DOHH2 (cell line): ENCODE measurements around the gene PREX1.

Experiments used
- H3F3A ChIP-seq: fragments of 200-600 bp; sonication (generic), shearing (Covaris generic); 2 replicates; pipeline ENCODE4 v1.6.0; 2016; ENCODE audit warnings: antibody characterized with exemption, mild to moderate bottlenecking; ENCODE audit not compliant: control insufficient read depth, insufficient read depth
- H3K27ac ChIP-seq: fragments of 200-600 bp; sonication (generic); 2 replicates; pipeline ENCODE4 v1.5.1; 2014; ENCODE audit warnings: low read depth, mild to moderate bottlenecking, low read length, moderate library complexity
- H3K27me3 ChIP-seq: fragments of 200-600 bp; sonication (generic); 2 replicates; pipeline ENCODE4 v1.6.1; 2014; ENCODE audit warnings: mild to moderate bottlenecking, low read length, mixed read lengths; ENCODE audit not compliant: control insufficient read depth
- H3K36me3 ChIP-seq: fragments of 200-600 bp; sonication (generic); 2 replicates; pipeline ENCODE4 v1.6.1; 2014; ENCODE audit warnings: mild to moderate bottlenecking, low read length, moderate library complexity, mixed read lengths; ENCODE audit not compliant: control insufficient read depth
- H3K4me1 ChIP-seq: fragments of 200-600 bp; sonication (generic); 2 replicates; pipeline ENCODE4 v1.6.1; 2014; ENCODE audit warnings: mild to moderate bottlenecking, low read length, mixed read lengths; ENCODE audit not compliant: control insufficient read depth
- H3K4me2 ChIP-seq: fragments of 200-600 bp; sonication (generic); 2 replicates; pipeline ENCODE4 v1.6.0; 2014; ENCODE audit warnings: mild to moderate bottlenecking, low read length, moderate library complexity
- H3K4me3 ChIP-seq: fragments of 200-600 bp; sonication (generic); 2 replicates; pipeline ENCODE4 v1.5.1; 2014; ENCODE audit warnings: mild to moderate bottlenecking, low read length, mixed read lengths
- H3K79me2 ChIP-seq: fragments of 200-600 bp; sonication (generic); 2 replicates; pipeline ENCODE4 v1.6.1; 2014; ENCODE audit warnings: mild to moderate bottlenecking, low read length, mixed read lengths; ENCODE audit not compliant: control insufficient read depth
- H3K9me2 ChIP-seq: fragments of 200-600 bp; sonication (generic); replicated peaks from 2 replicates; pipeline ENCODE4 v1.6.1; 2014; ENCODE audit warnings: mild to moderate bottlenecking, low read length, mixed read lengths; ENCODE audit not compliant: control insufficient read depth
- H3K9me3 ChIP-seq: fragments of 200-600 bp; sonication (generic); 2 replicates; pipeline ENCODE4 v1.6.1; 2014; ENCODE audit warnings: antibody characterized with exemption, low read length, mixed read lengths; ENCODE audit not compliant: control insufficient read depth, insufficient read depth
- H4K20me1 ChIP-seq: fragments of 200-600 bp; sonication (generic); 2 replicates; pipeline ENCODE4 v1.6.0; 2014; ENCODE audit warnings: low read depth, mild to moderate bottlenecking, antibody characterized with exemption, low read length, moderate library complexity; ENCODE audit not compliant: control insufficient read depth, insufficient read depth
- EZH2phosphoT487 ChIP-seq: fragments of 200-600 bp; sonication (generic); IDR thresholded peaks from 2 replicates; pipeline ENCODE4 v1.6.1; 2017; ENCODE audit warnings: borderline replicate concordance, mild to moderate bottlenecking, antibody characterized with exemption, low read length, moderate library complexity, mixed read lengths
- TF ChIP-seq, protein P1 (sequence below): fragments of 200-600 bp; sonication (generic); IDR thresholded peaks from one replicate; pipeline ENCODE4 v1.5.1; 2014; ENCODE audit warnings: antibody characterized with exemption, mild to moderate bottlenecking, low read depth, low read length; ENCODE audit not compliant: poor library complexity, severe bottlenecking

PREX1 gene

DNA sequence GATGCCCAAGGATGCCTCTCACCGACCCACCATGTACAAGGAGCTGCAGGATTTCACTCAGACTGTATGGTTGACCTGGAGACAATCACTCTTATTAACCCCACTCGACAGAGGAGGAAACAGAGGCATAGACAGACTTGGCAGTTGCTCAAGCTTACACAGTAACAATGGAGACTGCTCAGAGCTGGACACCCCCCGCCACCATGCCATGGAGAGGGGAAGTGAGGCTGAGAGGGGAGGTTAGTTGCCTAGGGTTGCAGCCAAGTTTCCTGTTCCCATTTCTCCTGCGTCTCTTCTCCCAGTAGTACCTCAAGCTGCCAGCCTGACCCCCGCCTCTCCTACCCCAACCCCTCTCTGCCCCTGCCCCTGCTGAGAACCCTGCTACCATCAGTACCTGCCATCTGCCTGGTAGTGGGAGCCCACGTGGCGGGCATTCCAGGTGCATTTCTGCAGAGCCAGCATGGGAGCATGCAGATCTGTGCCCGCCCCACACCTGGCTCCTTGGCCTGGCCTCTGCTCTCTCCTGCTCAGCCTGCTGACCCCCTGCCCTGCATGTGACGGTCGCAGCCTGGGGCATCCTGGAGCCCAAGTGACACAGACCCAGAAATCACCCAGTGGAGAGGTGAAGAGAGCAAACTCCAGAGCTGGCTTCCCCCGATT lies 157.7 kb downstream of the PREX1 start:
- Histone ChIP-seq H3K36me3 (no peaks in the 10 kb centered on the region), H3K79me2 (no peaks in the 10 kb centered on the region), H3K4me1 (no peaks in the 10 kb centered on the region), H3K9me2 (no peaks in the 10 kb centered on the region), H3K27me3 (peaks cover 4% of the 10 kb centered on the region; the same call in 1 of the 2 replicates), H3K4me3 (no peak overlapping the region), H4K20me1 (no peaks in the 10 kb centered on the region), H3K4me2 (no peak overlapping the region), H3K9me3 (no peaks in the 10 kb centered on the region), H3F3A (no peaks in the 10 kb centered on the region), H3K27ac (no peak overlapping the region)
- TF ChIP-seq EZH2phosphoT487, result no peak
- TF ChIP-seq, protein P1, sequence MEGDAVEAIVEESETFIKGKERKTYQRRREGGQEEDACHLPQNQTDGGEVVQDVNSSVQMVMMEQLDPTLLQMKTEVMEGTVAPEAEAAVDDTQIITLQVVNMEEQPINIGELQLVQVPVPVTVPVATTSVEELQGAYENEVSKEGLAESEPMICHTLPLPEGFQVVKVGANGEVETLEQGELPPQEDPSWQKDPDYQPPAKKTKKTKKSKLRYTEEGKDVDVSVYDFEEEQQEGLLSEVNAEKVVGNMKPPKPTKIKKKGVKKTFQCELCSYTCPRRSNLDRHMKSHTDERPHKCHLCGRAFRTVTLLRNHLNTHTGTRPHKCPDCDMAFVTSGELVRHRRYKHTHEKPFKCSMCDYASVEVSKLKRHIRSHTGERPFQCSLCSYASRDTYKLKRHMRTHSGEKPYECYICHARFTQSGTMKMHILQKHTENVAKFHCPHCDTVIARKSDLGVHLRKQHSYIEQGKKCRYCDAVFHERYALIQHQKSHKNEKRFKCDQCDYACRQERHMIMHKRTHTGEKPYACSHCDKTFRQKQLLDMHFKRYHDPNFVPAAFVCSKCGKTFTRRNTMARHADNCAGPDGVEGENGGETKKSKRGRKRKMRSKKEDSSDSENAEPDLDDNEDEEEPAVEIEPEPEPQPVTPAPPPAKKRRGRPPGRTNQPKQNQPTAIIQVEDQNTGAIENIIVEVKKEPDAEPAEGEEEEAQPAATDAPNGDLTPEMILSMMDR, result no peak

DNA sequence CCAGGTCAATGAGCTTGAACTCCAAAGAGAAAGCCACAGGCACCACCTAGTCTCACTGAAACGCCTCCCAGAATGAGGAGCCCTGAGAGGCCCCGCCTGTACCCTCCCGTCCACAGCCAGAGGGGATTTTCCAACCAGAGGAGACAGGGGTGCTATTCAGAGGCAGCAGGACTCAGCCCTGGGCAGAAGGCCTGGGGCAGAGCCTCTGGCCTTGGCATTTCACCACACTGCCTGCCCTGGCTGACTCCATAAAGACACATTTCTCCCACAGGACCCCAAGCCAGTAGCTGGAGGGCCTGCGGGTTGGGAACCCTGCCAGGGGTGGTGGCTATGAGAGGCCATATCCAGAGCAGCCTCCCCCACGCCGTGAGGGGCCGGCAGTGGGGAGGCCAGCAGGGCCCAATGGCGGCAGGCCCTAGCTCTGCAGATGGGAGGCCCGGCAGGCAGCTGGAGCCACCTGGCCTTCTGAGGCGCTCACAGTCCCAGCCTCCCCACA lies 159.3 kb downstream of the PREX1 start:
- H3K4me2 ChIP-seq, result no peak overlapping the region
- H3K27me3 ChIP-seq, result peaks cover 4% of the 10 kb centered on the region; the same call in 1 of the 2 replicates
- H3K79me2 ChIP-seq, result no peaks in the 10 kb centered on the region
- no peaks in the 10 kb centered on the region for H3F3A ChIP-seq
- no peak overlapping the region for H3K27ac ChIP-seq
- TF ChIP-seq, protein P1, result no peak
- TF ChIP-seq EZH2phosphoT487, result no peak
- no peaks in the 10 kb centered on the region for H4K20me1 ChIP-seq
- no peaks in the 10 kb centered on the region for H3K9me2 ChIP-seq
- no peaks in the 10 kb centered on the region for H3K4me1 ChIP-seq
- no peak overlapping the region for H3K4me3 ChIP-seq
- H3K9me3 ChIP-seq, result no peaks in the 10 kb centered on the region
- no peaks in the 10 kb centered on the region for H3K36me3 ChIP-seq

DNA sequence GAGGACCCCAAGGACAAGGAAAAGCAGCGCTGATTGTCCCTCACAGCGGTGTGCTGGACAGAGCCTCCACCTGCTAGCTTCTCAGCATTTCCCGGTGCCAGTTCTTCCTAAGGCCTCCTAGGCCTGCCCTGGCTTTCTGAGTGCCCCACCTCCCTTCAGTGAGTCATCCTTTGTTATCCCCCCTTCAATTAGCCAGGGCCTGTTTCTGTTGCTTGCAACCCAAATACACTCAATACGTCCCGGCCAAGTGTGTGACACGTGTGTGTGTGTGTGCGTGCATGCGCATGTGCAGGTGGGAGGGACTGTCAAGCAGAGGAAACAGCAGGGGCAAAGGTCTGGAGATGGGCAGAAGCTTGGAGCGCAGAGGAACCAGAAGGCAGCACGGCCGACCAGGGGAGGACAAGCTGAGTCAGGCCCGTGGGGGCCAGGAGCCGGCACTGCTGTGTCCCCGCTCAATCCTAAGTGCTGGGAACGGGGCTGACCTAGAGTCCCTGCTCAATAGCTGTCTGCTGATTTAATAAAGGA lies 159.8 kb downstream of the PREX1 start:
- H4K20me1 ChIP-seq, result no peaks in the 10 kb centered on the region
- H3K36me3 ChIP-seq, result no peaks in the 10 kb centered on the region
- no peaks in the 10 kb centered on the region for H3K79me2 ChIP-seq
- H3F3A ChIP-seq, result no peaks in the 10 kb centered on the region
- H3K4me1 ChIP-seq, result no peaks in the 10 kb centered on the region
- no peaks in the 10 kb centered on the region for H3K9me3 ChIP-seq
- no peak overlapping the region for H3K4me3 ChIP-seq
- H3K27ac ChIP-seq, result no peak overlapping the region
- H3K27me3 ChIP-seq, result peaks cover 4% of the 10 kb centered on the region; the same call in 1 of the 2 replicates
- TF ChIP-seq, protein P1, result no peak
- no peak for TF ChIP-seq EZH2phosphoT487
- no peaks in the 10 kb centered on the region for H3K9me2 ChIP-seq
- H3K4me2 ChIP-seq, result no peak overlapping the region
